Activated CD4-positive, alpha-beta T cell treated with anti-CD3 and anti-CD28 coated beads, Interleukin-2, amount 50 U/mL, for 24 hours (primary cell): Measurements from ENCODE around the gene TJP3.

Experiments
- DNase-seq, 2 donors: peaks; one replicate each; pipeline ENCODE4 v3.0.0-alpha.2; 2020; ENCODE audit warnings: low read depth in 1 of 2, low spot score in 1 of 2

TJP3 gene

GRCh38 chr19:3782903-3783302 lies 74.7 kb downstream of the TJP3 start:
- DNase-seq = no peak

GRCh38 chr19:3783660-3784584 lies 75.7 kb downstream of the TJP3 start:
- peak in 1 of 2 donors; percentile 16 for DNase-seq

GRCh38 chr19:3784607-3785450 lies 76.6 kb downstream of the TJP3 start:
- DNase-seq = no peak

- peak in 1 of 2 donors; percentile 16 for DNase-seq
Observed at GRCh38 chr19:3785451-3785937, 77.3 kb downstream of the TJP3 start.

GRCh38 chr19:3785938-3786824 lies 78.0 kb downstream of the TJP3 start, which contains the start of gene MATK:
TSS of gene MATK (minus strand) at chr19:3786381. CDS start at chr19:3785135, 1,246 bp downstream.
- peak in 1 of 2 donors; percentile 8 for DNase-seq

GRCh38 chr19:3788996-3789778 lies 81.0 kb downstream of the TJP3 start:
- no peak for DNase-seq

- DNase-seq = no peak
Observed at GRCh38 chr19:3790209-3790734, 82.1 kb downstream of the TJP3 start.

GRCh38 chr19:3790941-3791340 lies 82.8 kb downstream of the TJP3 start:
- DNase-seq = no peak

GRCh38 chr19:3792114-3792513 lies 83.9 kb downstream of the TJP3 start:
- DNase-seq = no peak

- no peak for DNase-seq
Observed at GRCh38 chr19:3793799-3794198, 85.6 kb downstream of the TJP3 start.

GRCh38 chr19:3796358-3796757 lies 88.2 kb downstream of the TJP3 start:
- DNase-seq = no peak

- DNase-seq = no peak
Observed at GRCh38 chr19:3798137-3798536, 90.0 kb downstream of the TJP3 start.
